HCT116 (cell line): Measurements from ENCODE around the gene TNRC18. TPM values are rescaled to one million over a fixed set of nuclear protein-coding genes. Genes with fewer than 3 reads are reported as not detected.

Experiments used
- ATAC-seq: fragments of 200-7000 bp; cut with Tn5 transposase; 2 replicates; pipeline ENCODE4 v1.9.1; 2020; ENCODE audit warnings: mild to moderate bottlenecking, moderate library complexity
- BruUV-seq: library from RNA; stranded (reverse); fragments of 400-500 nt; replicated peaks from 2 replicates; lab custom pipeline; 2021; lab: Mats Ljungman, UMichigan
- CTCF ChIA-PET: fragments of 300-600 bp; sonication (Branson Sonifier 250); formaldehyde crosslinking; loops from one replicate; lab custom pipeline; 2021; ENCODE audit warnings: antibody characterized with exemption; lab: Charles Lee
- POLR2A ChIA-PET: fragments of 300-600, 350-600 bp; sonication (Branson Sonifier 250); formaldehyde crosslinking; loops from one replicate; lab custom pipeline; 2021; ENCODE audit warnings: antibody characterized with exemption; lab: Charles Lee
- RAD21 ChIA-PET, 2 experiments: fragments of 300-600 bp; sonication (Branson Sonifier 250); formaldehyde crosslinking; loops; one replicate each; lab custom pipeline; 2023; ENCODE audit warnings: low total read pairs in 2 of 2; ENCODE audit not compliant: uncharacterized antibody in 2 of 2, unreplicated experiment in 2 of 2, low non-redundant PET in 1 of 2; lab: Charles Lee
- DNase-seq: peaks from one replicate; pipeline ENCODE4 v3.0.0-alpha.2; 2010; ENCODE audit warnings: low read depth, low spot score
- H2AFZ ChIP-seq: fragments of 200-600 bp; shearing (Covaris generic), sonication (generic); 2 replicates; pipeline ENCODE4 v1.6.1; 2017; ENCODE audit warnings: low read depth, mixed run types, mixed read lengths, antibody characterized with exemption, low read length; ENCODE audit not compliant: poor library complexity, severe bottlenecking
- H3K27ac ChIP-seq: 2 replicates; pipeline ENCODE4 v1.5.1; 2012; ENCODE audit warnings: low read depth, low read length
- H3K27me3 ChIP-seq: fragments of 200-600 bp; sonication (generic); 2 replicates; pipeline ENCODE4 v1.6.1; 2016; ENCODE audit warnings: mixed run types, low read length, mixed read lengths; ENCODE audit not compliant: insufficient read depth
- H3K36me3 ChIP-seq, 2 experiments: fragments of 200-500 bp in 1 of 2; fragments of 200-600 bp in 1 of 2; sonication (Bioruptor generic) in 1 of 2; sonication (generic) in 1 of 2; 2 replicates each; pipeline versions ENCODE4 v1.5.1 to v1.6.1; 2014 to 2016; ENCODE audit warnings: low read length in 2 of 2, inconsistent platforms in 1 of 2, mixed read lengths in 1 of 2, mixed run types in 1 of 2; ENCODE audit not compliant: insufficient read depth in 2 of 2, control insufficient read depth in 1 of 2
- H3K4me1 ChIP-seq, 2 experiments: fragments of 200-600 bp in 1 of 2; sonication (generic) in 1 of 2; 2 replicates each; pipeline versions ENCODE4 v1.5.1 to v1.6.1; 2012 to 2017; ENCODE audit warnings: low read length in 2 of 2, inconsistent platforms in 1 of 2, mild to moderate bottlenecking in 1 of 2, mixed read lengths in 1 of 2, mixed run types in 1 of 2, moderate library complexity in 1 of 2; ENCODE audit not compliant: insufficient read depth in 2 of 2, control insufficient read depth in 1 of 2
- H3K4me2 ChIP-seq: fragments of 200-600 bp; sonication (generic); 2 replicates; pipeline ENCODE4 v1.6.1; 2017; ENCODE audit warnings: mixed run types, low read length, mixed read lengths
- H3K4me3 ChIP-seq, 2 experiments: fragments of 200-600 bp in 1 of 2; sonication (generic) in 1 of 2; replicated peaks in 1 of 2; 2 replicates each; pipeline ENCODE4 v1.5.1; 2011 to 2016; ENCODE audit warnings: low read length in 2 of 2, control low read depth in 1 of 2, low read depth in 1 of 2, mild to moderate bottlenecking in 1 of 2, mixed read lengths in 1 of 2, mixed run types in 1 of 2
- H3K79me2 ChIP-seq: fragments of 200-600 bp; sonication (generic); 2 replicates; pipeline ENCODE4 v1.6.1; 2017; ENCODE audit warnings: mild to moderate bottlenecking, mixed run types, low read length, moderate library complexity, mixed read lengths; ENCODE audit not compliant: insufficient read depth
- H3K9ac ChIP-seq: fragments of 200-600 bp; sonication (generic); 2 replicates; pipeline ENCODE4 v1.6.1; 2016; ENCODE audit warnings: low read length, mixed read lengths
- H3K9me2 ChIP-seq: fragments of 200-600 bp; sonication (generic), shearing (Covaris generic); 2 replicates; pipeline ENCODE4 v1.6.1; 2017; ENCODE audit warnings: mixed run types, mild to moderate bottlenecking, moderate library complexity; ENCODE audit not compliant: insufficient read depth
- H3K9me3 ChIP-seq, 2 experiments: fragments of 200-500 bp in 1 of 2; fragments of 200-600 bp in 1 of 2; sonication (Bioruptor generic) in 1 of 2; sonication (generic) in 1 of 2; 2 replicates each; pipeline ENCODE4 v1.6.1; 2014 to 2017; ENCODE audit warnings: low read length in 2 of 2, mixed read lengths in 2 of 2, inconsistent platforms in 1 of 2, low read depth in 1 of 2, mild to moderate bottlenecking in 1 of 2, mixed run types in 1 of 2, moderate library complexity in 1 of 2; ENCODE audit not compliant: control insufficient read depth in 1 of 2, insufficient read depth in 1 of 2
- H4K20me1 ChIP-seq: fragments of 200-600 bp; sonication (generic), shearing (Covaris generic); 2 replicates; pipeline ENCODE4 v1.6.1; 2017; ENCODE audit warnings: mixed run types, mild to moderate bottlenecking, moderate library complexity; ENCODE audit not compliant: insufficient read depth
- CBX3 ChIP-seq: IDR thresholded peaks from 2 replicates; pipeline ENCODE4 v1.6.1; 2012; ENCODE audit warnings: low read depth
- CEBPB ChIP-seq: IDR thresholded peaks from 2 replicates; pipeline ENCODE4 v1.6.1; 2012; ENCODE audit warnings: low read depth
- EGR1 ChIP-seq: IDR thresholded peaks from 2 replicates; pipeline ENCODE4 v1.6.1; 2012; ENCODE audit warnings: low read depth
- EZH2 ChIP-seq: fragments of 200-600 bp; sonication (generic); IDR thresholded peaks from 2 replicates; pipeline ENCODE4 v1.6.1; 2017; ENCODE audit warnings: antibody characterized with exemption, mixed run types
- FOSL1 ChIP-seq: IDR thresholded peaks from 2 replicates; pipeline ENCODE4 v1.6.1; 2012; ENCODE audit warnings: low read depth
- SIN3A ChIP-seq: IDR thresholded peaks from 2 replicates; pipeline ENCODE4 v1.6.1; 2012; ENCODE audit warnings: low read depth
- TCF7L2 ChIP-seq: IDR thresholded peaks from 2 replicates; pipeline ENCODE4 v1.7.0; 2011; ENCODE audit warnings: borderline replicate concordance, inconsistent platforms; ENCODE audit not compliant: insufficient read depth, insufficient read length; ENCODE audit errors: extremely low read depth
- ZFX ChIP-seq: fragments of 450-650 bp; IDR thresholded peaks from 2 replicates; pipeline ENCODE4 v1.6.1; 2017
- ZNF274 ChIP-seq: fragments of 200-500 bp; sonication (Bioruptor generic); IDR thresholded peaks from 2 replicates; pipeline ENCODE4 v1.6.1; 2014; ENCODE audit warnings: mild to moderate bottlenecking, low read depth, low read length, inconsistent platforms
- intact Hi-C: fragments of 100-400 bp; cut with micrococcal nuclease; formaldehyde crosslinking; loops from 2 replicates; pipeline ENCODE4 v1.10.0; 2022
- total RNA-seq: library from RNA; stranded (reverse); gene quantifications from one replicate; pipeline ENCODE4 v1.2.1, GENCODE V29; 2021; ENCODE audit not compliant: unreplicated experiment
- TF ChIP-seq, protein P1 (sequence below), 3 experiments: fragments of 200-600 bp in 1 of 3; sonication (generic) in 1 of 3; IDR thresholded peaks in 2 of 3; conservative IDR thresholded peaks in 1 of 3; 2 replicates each; pipeline ENCODE4 v1.5.1; 2012 to 2017; ENCODE audit warnings: low read depth in 2 of 3, low read length in 2 of 3, antibody characterized with exemption in 1 of 3, borderline replicate concordance in 1 of 3, control low read depth in 1 of 3, mild to moderate bottlenecking in 1 of 3, mixed read lengths in 1 of 3, mixed run types in 1 of 3, moderate library complexity in 1 of 3; ENCODE audit not compliant: insufficient read depth in 1 of 3
- TF ChIP-seq, protein P2 (sequence below): IDR thresholded peaks from 2 replicates; pipeline ENCODE4 v1.6.1; 2011; ENCODE audit warnings: mild to moderate bottlenecking, low read length, moderate library complexity; ENCODE audit not compliant: insufficient replicate concordance; ENCODE audit errors: extremely low read depth

The TNRC18 gene
- total RNA-seq, 1 experiment from 2014 or later = 101 TPM

DNA sequence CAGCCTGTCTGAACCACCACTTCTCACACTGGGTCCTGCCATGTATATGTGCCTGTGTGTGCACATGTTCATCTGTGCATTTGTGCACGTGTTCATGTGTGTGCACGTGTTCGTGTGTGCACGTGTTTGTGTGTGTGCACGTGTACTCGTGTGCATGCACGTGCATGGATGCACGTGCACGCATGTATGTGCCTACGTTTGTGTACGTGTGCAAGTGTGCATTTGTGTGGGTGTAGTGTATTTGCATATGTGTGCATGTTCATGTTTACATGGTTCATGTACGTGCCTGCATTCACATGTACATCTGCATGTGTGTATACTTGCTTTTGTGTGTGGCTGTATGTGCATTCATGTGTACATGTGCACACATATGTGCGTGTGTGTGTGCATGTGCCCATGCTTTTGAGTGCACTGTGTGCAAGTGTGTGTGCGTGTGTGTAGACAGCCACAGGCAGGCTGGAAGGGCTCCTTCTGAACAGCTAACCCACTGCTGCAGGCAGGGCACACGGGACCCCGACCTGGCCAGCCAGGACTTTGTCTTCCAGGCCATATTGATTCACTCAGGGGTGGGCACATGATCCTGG is 112.7 kb downstream of the TNRC18 start:
- ATAC-seq (no peak), DNase-seq (no peak)
- Histone ChIP-seq H3K79me2 (no peaks in the 10 kb centered on the region), H4K20me1 (no peaks in the 10 kb centered on the region), H3K27ac (no peak overlapping the region), H3K4me2 (no peak overlapping the region), H3K4me1 (no peaks in the 10 kb centered on the region), H3K9ac (no peak overlapping the region), H3K9me2 (no peaks in the 10 kb centered on the region), H3K4me3 (no peak overlapping the region), H2AFZ (no peak overlapping the region), H3K9me3 (no peaks in the 10 kb centered on the region), H3K36me3 (peaks cover 4 to 7% of the 10 kb centered on the region in 2 experiments; a peak in 3 of 4 replicates), H3K27me3 (no peaks in the 10 kb centered on the region)
- POLR2A ChIA-PET = no interaction called here
- no TSS peak for BruUV-seq
- RAD21 ChIA-PET = no interaction called here
- no peak for TF ChIP-seq ZNF274
- no peak for TF ChIP-seq EZH2
- no peak for TF ChIP-seq SIN3A
- TF ChIP-seq, protein P1, sequence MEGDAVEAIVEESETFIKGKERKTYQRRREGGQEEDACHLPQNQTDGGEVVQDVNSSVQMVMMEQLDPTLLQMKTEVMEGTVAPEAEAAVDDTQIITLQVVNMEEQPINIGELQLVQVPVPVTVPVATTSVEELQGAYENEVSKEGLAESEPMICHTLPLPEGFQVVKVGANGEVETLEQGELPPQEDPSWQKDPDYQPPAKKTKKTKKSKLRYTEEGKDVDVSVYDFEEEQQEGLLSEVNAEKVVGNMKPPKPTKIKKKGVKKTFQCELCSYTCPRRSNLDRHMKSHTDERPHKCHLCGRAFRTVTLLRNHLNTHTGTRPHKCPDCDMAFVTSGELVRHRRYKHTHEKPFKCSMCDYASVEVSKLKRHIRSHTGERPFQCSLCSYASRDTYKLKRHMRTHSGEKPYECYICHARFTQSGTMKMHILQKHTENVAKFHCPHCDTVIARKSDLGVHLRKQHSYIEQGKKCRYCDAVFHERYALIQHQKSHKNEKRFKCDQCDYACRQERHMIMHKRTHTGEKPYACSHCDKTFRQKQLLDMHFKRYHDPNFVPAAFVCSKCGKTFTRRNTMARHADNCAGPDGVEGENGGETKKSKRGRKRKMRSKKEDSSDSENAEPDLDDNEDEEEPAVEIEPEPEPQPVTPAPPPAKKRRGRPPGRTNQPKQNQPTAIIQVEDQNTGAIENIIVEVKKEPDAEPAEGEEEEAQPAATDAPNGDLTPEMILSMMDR (IDR thresholded peaks at IDR 0.05 in 2 of 3, conservative IDR thresholded peaks at IDR 0.05 in 1 of 3; ENCODE audit: borderline replicate concordance in 1 of 3, insufficient read depth in 1 of 3, low read depth in 2 of 3, low read length in 2 of 3) = no peak
- no peak for TF ChIP-seq FOSL1
- TF ChIP-seq TCF7L2 = no peak
- no peak for TF ChIP-seq EGR1
- TF ChIP-seq CBX3 = no peak
- TF ChIP-seq CEBPB = no peak
- TF ChIP-seq ZFX = no peak
- TF ChIP-seq, protein P2, sequence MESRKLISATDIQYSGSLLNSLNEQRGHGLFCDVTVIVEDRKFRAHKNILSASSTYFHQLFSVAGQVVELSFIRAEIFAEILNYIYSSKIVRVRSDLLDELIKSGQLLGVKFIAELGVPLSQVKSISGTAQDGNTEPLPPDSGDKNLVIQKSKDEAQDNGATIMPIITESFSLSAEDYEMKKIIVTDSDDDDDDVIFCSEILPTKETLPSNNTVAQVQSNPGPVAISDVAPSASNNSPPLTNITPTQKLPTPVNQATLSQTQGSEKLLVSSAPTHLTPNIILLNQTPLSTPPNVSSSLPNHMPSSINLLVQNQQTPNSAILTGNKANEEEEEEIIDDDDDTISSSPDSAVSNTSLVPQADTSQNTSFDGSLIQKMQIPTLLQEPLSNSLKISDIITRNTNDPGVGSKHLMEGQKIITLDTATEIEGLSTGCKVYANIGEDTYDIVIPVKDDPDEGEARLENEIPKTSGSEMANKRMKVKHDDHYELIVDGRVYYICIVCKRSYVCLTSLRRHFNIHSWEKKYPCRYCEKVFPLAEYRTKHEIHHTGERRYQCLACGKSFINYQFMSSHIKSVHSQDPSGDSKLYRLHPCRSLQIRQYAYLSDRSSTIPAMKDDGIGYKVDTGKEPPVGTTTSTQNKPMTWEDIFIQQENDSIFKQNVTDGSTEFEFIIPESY = no peak
- intact Hi-C loops = no loop called here
- CTCF ChIA-PET = no interaction called here
